GM04503 (cell line): Measurements from ENCODE around the gene DSTYK.
A peak's percentile ranks its signal among the peaks of the same experiment; 100 is the strongest.

Experiments used
- DNase-seq: peaks from one replicate; pipeline ENCODE4 v3.0.0-alpha.2; 2012; ENCODE audit warnings: low read depth

Gene DSTYK

DNA sequence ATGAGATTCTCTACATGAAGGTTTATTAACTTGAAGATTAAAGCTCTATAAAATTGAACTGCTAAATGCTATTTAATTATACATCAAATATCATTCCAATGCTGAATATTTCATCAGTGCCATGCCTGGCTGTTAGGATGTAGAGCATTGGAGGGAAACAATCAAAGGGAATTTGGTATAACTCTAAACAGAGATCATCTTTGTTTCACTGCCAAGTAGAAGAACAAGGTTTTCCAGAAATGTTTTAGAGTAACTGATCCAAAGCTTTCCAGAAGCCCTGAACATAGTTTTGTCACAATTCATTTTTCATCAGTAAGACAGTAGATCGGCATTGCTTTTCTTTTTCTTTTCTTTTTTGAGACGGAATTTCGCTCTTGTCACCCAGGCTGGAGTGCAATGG, 5.9 kb upstream of the DSTYK start:
- DNase-seq = no peak

DNA sequence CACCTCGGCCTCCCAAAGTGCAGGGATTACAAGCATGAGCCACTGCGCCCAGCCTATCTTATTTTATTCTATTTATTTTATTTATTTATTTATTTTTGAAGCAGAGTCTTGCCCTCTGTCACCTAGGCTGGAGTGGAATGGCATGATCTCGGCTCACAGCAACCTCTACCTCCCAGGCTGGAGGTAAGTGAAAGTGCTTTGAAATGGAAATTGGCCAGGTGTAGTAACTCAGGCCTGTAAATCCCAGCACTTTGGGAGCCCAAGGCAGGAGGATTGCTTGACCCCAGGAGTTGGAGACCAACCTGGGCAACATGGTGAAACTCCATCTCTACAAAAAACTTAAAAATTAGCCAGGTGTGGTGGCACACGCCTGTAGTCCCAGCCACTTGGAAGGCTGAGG, 5.1 kb upstream of the DSTYK start:
- no peak for DNase-seq

DNA sequence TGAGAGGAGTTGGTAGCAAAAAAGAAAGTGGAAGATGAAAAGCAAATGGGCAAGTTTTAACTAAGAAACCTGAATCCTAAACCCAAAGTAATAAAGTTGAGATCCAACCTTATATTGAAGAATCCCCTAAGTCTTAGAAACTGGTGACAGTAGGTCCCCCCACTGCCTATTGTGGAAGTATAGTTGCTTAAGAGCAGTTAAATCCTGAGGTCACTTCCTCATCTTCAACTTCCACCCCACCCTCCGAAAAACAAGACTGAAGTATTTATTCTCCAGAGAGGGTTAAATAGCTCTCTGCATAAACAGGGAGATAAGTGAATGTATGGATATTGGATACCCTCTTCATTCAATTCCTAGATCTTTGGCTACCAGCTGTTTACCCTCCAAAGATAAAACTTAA, 3.3 kb upstream of the DSTYK start:
- DNase-seq = no peak

DNA sequence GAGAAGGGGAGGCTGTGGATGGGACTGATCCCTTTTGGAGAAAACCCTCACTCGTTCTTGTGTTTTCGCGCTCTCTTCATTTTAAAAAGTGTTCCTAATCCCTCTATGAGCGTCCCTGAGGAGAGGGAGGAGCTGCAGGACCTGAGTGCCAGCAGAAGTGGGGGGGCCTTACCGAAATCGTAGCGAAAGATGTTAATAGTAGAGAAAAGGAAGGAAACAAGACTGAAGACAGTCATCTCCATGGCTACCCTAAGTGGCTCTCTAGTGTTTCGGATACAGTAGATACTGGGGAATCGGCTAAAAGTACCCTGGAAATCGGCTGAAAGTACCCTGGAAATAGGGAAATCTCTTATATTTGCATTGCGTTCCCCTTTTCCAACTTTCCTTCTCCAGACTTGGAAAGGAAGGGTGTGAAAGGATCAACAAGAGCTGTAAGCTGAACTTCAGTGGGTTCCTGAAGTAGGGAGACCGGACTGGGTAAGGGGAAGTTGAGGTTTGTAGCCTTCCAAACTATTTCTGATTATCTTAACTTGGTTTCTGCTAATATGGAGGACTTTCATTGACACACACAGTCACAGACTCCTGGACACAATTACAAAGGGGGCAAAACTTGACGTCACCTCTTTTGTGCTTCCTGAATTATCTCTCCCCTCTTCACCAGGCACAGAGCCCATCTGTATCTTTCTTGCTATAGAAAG, 486 bp upstream of the DSTYK start:
- no peak for DNase-seq

DNA sequence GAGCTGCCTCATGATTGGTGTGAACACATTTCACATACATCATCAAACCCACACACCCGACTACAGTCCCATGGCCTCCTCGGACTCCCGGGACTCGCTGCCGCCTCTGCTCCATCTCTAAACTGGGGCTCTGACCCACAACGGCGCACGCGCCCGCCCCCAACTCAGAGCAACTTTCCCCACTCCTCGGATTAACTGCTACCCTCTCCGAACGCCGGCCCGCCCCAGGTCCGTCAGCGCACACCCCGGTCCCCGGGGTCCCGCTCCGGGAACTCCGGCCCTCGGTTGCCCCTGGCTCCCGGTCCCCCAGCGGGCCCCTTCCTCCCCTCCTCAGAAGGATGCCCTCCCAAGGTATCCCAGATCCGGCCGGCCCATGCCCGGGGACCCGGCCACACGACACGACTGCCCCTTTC, 740 bp downstream of the DSTYK start:
- no peak for DNase-seq

DNA sequence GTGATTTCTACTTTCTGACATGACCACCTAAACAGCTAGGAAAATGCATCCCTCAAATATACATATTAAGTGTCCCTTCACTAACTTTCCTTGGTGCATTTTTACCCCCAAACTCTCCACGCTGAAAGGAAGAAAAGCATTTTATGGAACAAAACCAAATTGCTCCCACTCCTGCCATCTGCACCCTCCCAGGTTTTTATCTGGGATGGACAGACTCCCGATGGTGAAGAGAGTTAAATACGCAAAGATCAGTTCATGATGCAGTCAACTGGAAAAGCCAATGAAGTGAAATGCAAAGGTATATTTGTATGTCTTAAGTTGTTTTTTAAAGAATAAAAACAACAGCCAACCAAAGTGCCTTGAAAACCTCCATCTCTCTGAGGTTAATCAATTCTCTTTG, 2.7 kb downstream of the DSTYK start:
- DNase-seq = no peak

DNA sequence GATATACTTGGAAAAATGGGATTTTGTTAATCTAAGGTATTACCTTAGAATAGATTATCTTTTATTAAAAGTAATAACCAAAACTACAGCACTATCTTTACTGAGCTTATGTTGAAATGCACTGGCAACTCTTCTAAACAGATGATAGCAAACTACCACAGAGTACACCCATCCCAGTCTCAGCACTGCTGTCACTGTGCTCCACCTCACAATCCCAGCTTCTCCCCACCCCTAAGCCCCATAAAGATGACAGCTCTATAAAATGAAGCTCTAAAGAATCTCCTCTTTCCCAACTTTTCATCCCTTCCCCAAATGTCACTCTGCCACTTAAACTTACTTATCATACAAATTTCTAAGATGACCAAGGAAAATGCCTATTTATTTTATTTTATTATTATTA, 6.4 kb downstream of the DSTYK start:
- no peak for DNase-seq

DNA sequence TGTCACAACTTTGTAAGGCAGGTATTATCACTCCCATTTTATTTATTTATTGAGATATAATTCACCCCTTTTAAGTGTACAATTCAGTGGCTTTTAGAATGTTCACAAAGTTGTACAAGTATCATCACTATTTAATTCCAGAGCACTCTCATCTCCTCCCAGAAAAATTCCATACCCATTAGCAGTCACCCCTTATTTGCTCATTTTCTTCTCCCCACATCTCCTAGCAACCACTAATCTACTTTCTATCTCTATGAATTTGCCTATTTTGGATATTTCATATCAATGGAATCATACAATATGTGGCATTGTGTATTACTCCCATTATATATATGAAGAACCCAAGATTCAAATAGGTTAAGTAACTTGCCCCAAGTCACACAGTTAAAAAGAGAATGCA, 7.0 kb downstream of the DSTYK start:
- no peak for DNase-seq

DNA sequence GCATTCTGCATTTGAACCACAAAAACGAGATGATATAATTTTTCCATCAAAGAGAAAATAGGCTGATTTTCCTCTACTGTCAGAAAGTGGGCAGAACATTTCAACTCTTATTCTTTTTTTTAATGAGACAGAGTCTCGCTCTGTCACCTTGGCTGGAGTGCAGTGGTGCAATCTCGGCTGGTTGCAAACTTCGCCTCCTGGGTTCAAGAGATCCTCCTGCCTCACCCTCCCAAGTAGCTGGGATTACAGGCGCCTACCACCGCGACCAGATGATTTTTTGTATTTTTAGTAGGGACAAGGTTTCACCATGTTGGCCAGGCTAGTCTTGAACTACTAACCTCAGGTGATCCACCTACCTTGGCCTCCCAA, 11.6 kb downstream of the DSTYK start:
- no peak for DNase-seq

DNA sequence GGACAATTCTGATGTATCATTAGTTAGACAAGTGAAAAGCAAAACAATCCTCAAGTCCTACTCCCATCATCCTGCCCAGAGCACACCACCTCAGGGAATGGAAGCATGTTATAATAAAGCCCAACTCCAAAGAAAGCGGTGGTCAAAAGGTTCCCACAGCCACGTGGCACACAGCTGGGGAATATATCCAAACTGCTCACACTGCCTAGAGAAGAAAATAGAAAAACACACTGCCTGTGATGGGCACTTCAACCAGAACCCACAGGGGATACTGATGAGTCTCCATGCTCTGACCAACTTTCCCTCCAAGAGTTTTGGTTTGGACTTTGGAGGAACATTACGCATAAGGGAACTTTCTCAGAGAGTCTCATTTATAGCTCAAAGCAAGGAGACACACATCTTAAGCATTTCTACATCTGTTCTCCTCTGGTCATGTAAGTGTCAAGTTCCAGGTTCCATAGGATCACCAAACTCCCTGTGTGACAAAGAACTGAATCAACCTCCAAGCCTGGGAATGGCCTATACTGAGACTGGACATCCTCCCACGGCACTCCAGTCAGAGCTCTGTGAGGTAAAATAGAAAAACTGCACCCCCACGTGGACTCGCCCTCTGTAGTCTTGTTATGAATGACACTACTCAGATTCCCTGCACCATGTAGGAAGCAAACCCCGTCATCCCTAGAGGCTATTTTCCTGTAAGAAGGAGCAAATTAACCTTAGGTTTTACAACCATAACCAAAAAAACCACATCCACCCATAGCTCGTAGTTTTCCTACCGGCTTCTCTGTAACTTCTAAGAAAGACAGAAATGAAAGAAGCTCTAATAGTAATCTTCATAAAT, 12.2 kb downstream of the DSTYK start:
- peak; percentile 20 for DNase-seq

DNA sequence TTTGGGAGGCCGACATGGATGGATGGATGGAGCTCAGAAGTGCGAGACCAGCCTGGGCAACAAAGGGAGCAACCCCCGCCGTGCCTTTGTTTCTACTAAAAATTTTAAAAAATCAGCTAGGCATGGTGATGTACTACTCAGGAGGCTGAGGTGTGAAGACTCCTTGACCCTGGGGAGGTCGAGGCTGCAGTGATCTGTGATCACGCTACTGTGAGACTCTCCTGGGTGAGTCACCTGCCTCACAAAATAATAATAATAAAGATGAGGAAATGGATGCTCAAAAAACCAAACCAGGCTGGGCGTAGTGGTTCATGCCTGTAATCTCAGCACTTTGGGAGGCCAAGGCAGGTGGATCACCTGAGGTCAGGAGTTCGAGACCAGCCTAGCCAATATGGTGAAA, 19.2 kb downstream of the DSTYK start:
- DNase-seq = no peak

DNA sequence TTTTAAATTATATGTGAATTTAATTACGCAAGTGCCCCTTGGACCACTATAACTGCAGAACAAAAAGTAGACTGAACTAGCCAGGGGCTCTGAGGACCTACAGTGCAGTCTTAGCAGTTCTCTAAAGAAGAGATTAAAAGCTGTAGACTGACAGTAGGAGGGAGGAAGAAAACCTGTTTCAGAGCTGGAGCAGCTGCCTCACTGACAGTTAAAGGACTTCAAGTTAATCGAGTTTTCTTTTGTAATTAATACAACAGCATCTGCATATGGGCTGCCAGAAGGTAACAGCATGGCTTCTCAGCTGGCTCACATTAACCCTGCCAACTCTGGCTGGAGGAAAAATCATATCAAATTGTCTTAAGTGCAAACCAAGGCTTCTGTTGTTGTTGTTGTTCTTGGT, 19.9 kb downstream of the DSTYK start:
- DNase-seq = no peak

DNA sequence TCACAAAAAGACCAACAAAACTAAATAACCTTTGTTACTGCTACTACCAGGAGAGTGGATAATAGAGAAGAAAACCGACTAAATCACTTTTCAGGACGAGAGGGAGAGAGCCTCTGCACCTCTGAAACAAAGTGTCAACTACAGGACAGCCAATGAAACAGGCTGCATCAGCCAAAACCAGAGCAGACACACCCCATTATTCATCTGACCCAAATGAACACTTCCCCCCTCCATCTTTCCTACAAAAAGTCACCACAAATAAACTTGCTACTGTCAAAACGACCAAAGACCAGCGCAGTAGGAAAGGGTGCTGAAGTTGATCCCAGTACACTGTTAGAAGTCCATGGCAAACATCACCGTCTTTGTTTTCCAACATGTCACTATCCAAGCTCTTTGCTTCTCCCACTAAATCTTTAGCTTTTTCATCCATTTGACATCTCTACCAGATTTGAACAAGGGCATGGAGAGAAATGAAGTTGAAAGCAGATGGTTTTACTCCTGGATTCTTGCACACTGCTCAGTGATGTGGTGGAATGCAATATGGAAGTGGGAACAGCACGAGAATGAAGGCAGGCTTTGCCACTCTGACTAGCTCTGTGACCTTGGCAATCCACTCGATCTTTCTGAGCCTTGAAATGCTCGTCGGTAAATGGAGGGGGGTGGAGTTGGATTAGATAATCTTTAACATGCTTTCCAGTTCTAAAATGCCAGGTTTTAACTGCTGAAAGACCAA, 20.5 kb downstream of the DSTYK start:
- no peak for DNase-seq

DNA sequence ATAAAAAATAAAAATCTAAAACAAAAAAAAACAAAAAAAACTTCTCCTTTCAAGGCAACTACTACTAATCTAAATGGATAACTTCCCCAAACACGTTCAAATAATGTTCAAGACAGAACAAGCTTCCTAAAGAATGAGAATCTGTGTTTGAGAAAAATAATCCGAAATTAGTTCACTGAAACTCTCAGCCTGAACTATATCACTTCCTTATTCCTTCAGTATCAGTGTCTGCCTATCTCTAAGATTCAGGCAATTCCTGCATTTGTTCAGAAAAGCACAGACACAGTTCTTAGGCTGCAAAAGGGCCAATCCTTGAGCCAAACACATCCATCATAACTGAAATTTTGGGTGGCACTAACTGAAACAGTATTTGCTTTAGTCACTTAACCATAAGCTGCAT, 22.4 kb downstream of the DSTYK start:
- no peak for DNase-seq

DNA sequence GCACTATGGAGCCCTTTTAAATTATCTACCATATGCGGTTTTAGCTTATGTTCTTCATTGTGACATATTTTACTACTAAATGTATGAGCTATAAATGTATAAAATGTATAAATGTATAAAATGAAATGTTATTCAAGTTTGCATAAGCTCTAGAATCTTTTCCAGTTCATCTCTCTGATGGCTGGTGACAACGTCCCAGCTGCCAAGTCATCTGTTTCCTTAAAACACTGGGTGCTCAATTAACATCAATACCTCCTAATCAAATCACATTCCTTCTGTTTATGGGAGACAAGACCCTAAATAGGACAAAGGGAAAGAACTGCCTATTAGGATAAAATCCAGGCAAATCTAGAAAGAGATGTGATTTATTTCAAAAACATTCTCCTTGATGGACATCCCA, 22.9 kb downstream of the DSTYK start:
- DNase-seq = no peak

DNA sequence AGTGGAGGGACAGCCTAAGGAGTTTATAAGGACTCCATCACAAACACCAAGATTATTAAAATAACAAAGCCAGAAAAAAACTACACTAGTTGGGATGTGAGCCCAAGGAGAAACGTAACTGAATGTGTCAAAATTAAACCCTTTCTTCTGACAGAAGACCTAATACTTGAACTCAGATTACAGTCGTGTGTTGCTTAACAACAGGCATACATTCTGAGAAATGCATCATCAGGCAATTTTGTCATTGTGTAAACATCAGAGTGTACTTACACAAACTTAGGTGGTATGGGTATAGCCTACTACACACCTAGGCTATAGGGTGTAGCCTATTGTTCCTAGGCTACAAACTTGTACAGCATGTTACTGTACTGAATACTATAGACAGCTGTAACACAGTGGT, 23.4 kb downstream of the DSTYK start:
- no peak for DNase-seq

DNA sequence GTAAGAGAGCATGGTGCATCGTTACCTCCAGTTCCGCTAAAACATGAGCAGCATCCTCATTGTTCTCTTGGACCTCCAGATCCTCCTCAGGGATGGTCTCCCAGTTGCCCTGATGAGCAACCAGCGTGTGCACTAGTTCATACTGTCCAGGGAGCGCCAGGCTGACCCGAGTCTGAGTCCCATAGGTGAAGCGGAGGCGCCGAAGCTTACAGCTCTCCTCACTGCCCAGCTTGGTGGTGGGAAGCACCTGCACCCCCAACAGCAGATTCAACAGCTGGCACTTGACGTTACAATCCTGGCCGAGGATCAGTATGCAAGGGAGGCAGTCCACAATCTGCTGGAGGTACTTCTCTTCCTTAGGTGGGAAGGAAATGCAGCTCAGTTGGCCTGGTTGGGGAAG, 24.1 kb downstream of the DSTYK start:
- no peak for DNase-seq

DNA sequence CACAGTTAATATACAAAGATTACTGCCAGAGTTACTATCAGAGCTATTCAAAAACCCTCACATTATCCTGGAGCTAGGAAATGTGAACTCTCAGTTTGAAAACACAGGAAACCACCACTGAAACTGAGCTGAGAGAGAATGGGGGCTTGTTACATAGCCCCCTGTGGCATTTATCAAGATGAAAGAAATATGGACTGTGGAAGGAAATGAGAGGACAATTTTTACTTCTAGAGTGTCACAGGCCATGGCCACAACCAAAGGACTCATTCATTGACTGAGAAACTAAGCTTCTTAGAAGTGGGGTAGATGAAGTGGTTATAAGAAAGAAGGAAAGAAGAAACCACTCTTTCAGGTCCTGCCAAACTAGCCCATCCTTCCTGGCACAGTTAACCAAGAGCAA, 25.3 kb downstream of the DSTYK start:
- no peak for DNase-seq

DNA sequence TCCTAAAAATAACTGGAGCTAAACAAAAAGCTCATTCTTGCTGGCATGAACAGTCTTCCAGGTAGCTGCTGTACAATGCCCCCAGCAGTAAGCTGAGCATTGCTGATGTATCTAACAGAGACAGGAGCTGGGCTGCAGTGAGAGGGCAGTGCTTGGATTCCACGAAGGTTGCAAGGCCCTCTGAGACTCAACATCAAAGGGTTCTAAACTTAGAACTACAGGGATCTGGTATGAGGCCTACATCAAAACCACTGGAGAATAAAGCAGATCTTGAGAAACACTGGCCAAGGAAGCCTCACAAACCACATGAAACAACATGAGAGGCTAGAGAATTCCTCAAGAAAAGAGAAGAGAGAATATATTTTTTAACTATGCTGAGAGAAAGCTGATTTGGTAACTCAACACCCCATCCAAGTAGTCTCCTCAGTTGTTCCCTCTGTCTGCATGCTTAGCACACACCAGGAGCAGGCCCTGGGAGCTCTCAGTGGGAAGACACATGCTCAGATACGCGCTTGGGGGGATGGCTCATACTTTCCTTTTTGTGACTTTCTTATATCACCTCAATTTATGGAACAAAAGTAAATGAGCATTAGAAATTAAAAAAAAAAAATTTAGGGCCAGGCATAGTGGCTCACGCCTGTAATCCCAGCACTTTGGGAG, 27.7 kb downstream of the DSTYK start:
- DNase-seq = peak; percentile 57

DNA sequence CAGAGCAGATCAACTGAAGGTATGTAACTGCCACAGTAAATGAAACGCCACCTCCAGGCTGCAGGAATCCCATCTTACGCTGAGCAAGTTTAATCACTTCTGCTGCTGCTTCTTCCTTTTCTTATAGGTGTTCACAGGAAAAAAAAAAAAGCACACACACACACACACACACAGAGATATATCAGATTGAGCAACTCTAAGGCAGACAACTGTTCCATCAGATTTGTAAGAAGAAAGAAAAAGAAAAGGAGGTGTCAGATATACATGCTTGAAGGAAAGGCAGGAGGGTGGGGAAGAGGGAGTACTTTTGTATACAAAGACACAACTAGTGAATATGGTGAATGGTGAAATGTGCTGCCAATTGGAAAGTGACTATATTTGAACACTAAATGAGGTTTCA, 28.6 kb downstream of the DSTYK start:
- no peak for DNase-seq

DNA sequence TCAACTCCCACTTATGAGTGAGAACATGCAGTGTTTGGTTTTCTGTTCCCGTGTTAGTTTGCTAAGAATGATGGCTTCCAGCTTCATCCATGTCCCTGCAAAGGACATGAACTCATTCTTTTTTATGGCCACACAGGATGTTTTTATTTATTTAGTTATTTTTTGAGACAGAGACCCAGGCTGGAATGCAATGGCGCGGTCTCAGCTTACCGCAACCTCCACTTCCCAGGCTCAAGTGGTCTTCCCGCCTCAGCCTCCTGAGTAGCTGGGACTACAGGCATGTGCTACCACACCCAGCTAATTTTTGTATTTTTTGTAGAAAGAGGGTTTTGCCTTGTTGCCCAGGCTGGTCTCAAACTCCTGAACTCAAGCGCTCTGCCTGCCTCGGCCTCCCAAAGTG, 31.2 kb downstream of the DSTYK start:
- peak; percentile 11 for DNase-seq

DNA sequence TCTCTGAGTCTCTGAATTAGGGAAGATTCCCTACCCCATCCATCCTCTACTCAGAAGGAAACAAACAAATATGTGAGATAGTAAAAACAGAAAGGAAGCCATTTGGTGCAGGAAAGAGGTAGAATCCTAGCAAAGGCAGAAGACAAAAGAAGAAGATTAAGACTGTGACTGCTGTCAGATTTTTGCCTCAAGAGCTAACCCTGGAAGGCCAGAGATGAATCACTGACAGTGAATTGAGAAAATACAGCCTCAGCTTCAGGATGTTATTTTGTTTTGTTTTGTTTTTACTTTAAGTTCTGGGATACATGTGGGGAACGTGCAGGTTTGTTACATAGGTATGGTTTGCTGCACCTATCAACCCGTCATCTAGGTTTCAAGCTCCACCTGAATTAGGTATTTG, 31.7 kb downstream of the DSTYK start:
- peak; percentile 7 for DNase-seq
